GM12878 (cell line): ENCODE data around the gene ACSL1. TPM values are rescaled to one million over a fixed set of nuclear protein-coding genes. Genes with fewer than 3 reads are reported as not detected.

Experiments used
- ATAC-seq: fragments of 200-7000 bp; cut with Tn5 transposase; 3 replicates; pipeline ENCODE4 v1.9.1; 2020; ENCODE audit warnings: mild to moderate bottlenecking, moderate library complexity
- BruUV-seq: library from RNA; stranded (reverse); fragments of 400-500 nt; replicated peaks from 2 replicates; lab custom pipeline; 2021; lab: Mats Ljungman, UMichigan
- CTCF ChIA-PET: fragments of 300-600 bp; sonication (Branson Sonifier 250); formaldehyde crosslinking; extraction: SDS; loops from one replicate; lab custom pipeline; 2021; ENCODE audit warnings: inconsistent platforms; lab: Yijun Ruan, JAX
- POLR2A ChIA-PET: fragments of 350-600 bp; formaldehyde crosslinking; extraction: SDS; loops from one replicate; lab custom pipeline; 2021; ENCODE audit warnings: inconsistent platforms; lab: Charles Lee
- RAD21 ChIA-PET: fragments of 300-600 bp; sonication (Branson Sonifier 250); formaldehyde crosslinking; loops from one replicate; lab custom pipeline; 2023; ENCODE audit warnings: antibody characterized with exemption; ENCODE audit not compliant: unreplicated experiment; lab: Charles Lee
- SMC1A ChIA-PET: fragments of 300-600 bp; sonication (Branson Sonifier 250); formaldehyde crosslinking; loops from one replicate; lab custom pipeline; 2023; ENCODE audit not compliant: unreplicated experiment, uncharacterized antibody; lab: Charles Lee
- DNase-seq: peaks from one replicate; pipeline ENCODE4 v3.0.0-alpha.2; 2011; ENCODE audit warnings: low read depth, low spot score
- FAIRE-seq: peaks from 3 replicates; lab custom pipeline; 2011; peaks lifted over from hg19 to GRCh38; lab: Jason Lieb, UNC
- H2AFZ ChIP-seq: 2 replicates; pipeline ENCODE4 v1.6.0; 2011; ENCODE audit warnings: low read depth, low read length, control low read depth; ENCODE audit not compliant: control insufficient read depth
- H3K27ac ChIP-seq: 2 replicates; pipeline ENCODE4 v1.5.1; 2011; ENCODE audit warnings: control low read depth; ENCODE audit not compliant: control insufficient read depth, insufficient read depth
- H3K27me3 ChIP-seq, 2 experiments: replicated peaks in 1 of 2; 2 replicates each; pipeline versions ENCODE4 v1.6.0 to v1.6.1; 2011; ENCODE audit warnings: low read length in 1 of 2; ENCODE audit not compliant: control insufficient read depth in 2 of 2, insufficient read depth in 2 of 2
- H3K36me3 ChIP-seq, 2 experiments: 2 replicates each; pipeline ENCODE4 v1.5.1; 2011; ENCODE audit warnings: low read length in 1 of 2; ENCODE audit not compliant: control insufficient read depth in 2 of 2, insufficient read depth in 2 of 2
- H3K4me1 ChIP-seq: 2 replicates; pipeline ENCODE4 v1.6.1; 2011; ENCODE audit warnings: mild to moderate bottlenecking, low read length, moderate library complexity, mixed read lengths; ENCODE audit not compliant: control insufficient read depth, insufficient read depth
- H3K4me2 ChIP-seq: 2 replicates; pipeline ENCODE4 v1.6.0; 2011; ENCODE audit warnings: control low read depth; ENCODE audit not compliant: control insufficient read depth, insufficient read depth
- H3K4me3 ChIP-seq: fragments of 200-600 bp; sonication (generic); 2 replicates; pipeline ENCODE4 v1.5.1; 2016
- H3K79me2 ChIP-seq: 2 replicates; pipeline ENCODE4 v1.6.0; 2011; ENCODE audit warnings: low read length; ENCODE audit not compliant: control insufficient read depth, insufficient read depth
- H3K9ac ChIP-seq: 2 replicates; pipeline ENCODE4 v1.8.0; 2011; ENCODE audit warnings: low read length, control low read depth, mixed read lengths; ENCODE audit not compliant: control insufficient read depth, insufficient read depth
- H3K9me3 ChIP-seq: replicated peaks from 3 replicates; pipeline ENCODE4 v1.5.1; 2011; ENCODE audit warnings: mild to moderate bottlenecking, low read length; ENCODE audit not compliant: control insufficient read depth, insufficient read depth
- H4K20me1 ChIP-seq: 2 replicates; pipeline ENCODE4 v1.6.0; 2011; ENCODE audit not compliant: control insufficient read depth, insufficient read depth
- ATF2 ChIP-seq: IDR thresholded peaks from 2 replicates; pipeline ENCODE4 v1.6.1; 2012; ENCODE audit warnings: low read length, inconsistent platforms
- EGR1 ChIP-seq, 2 experiments: IDR thresholded peaks; 1 replicate in 1 of 2; 2 replicates in 1 of 2; pipeline ENCODE4 v1.6.1; 2011 to 2012; ENCODE audit warnings: low read depth in 2 of 2, low read length in 2 of 2, borderline replicate concordance in 1 of 2, mild to moderate bottlenecking in 1 of 2, moderate library complexity in 1 of 2
- JUNB ChIP-seq: IDR thresholded peaks from 2 replicates; pipeline ENCODE4 v1.6.1; 2016; ENCODE audit warnings: antibody characterized with exemption, mild to moderate bottlenecking
- MTA2 ChIP-seq: fragments of 450-650 bp; IDR thresholded peaks from 2 replicates; pipeline ENCODE4 v1.6.1; 2016; ENCODE audit warnings: low read depth, mild to moderate bottlenecking, moderate library complexity
- RBBP5 ChIP-seq: fragments of 200-600 bp; sonication (generic); conservative IDR thresholded peaks from 2 replicates; pipeline ENCODE4 v1.6.1; 2016
- SMARCA5 ChIP-seq: fragments of 450-650 bp; IDR thresholded peaks from 2 replicates; pipeline ENCODE4 v1.6.1; 2017; ENCODE audit warnings: mild to moderate bottlenecking
- SRF ChIP-seq, 2 experiments: IDR thresholded peaks; 2 replicates each; pipeline ENCODE4 v1.6.1; 2011; ENCODE audit warnings: low read depth in 2 of 2, low read length in 2 of 2, mild to moderate bottlenecking in 1 of 2, moderate library complexity in 1 of 2
- TCF3 ChIP-seq: IDR thresholded peaks from 2 replicates; pipeline ENCODE4 v1.6.1; 2012; ENCODE audit warnings: low read depth, mild to moderate bottlenecking, low read length, borderline replicate concordance; ENCODE audit not compliant: insufficient read depth
- whole genome bisulfite sequencing: methylation state at CpG from one replicate; pipeline ENCODE4 v1.1.6; 2016; ENCODE audit warnings: low lambda C conversion rate; ENCODE audit not compliant: insufficient replicate concordance, insufficient coverage; ENCODE audit errors: missing lambda C conversion rate; 5-methylcytosine and 5-hydroxymethylcytosine counted together
- in situ Hi-C: fragments of 300-500 bp; cut with MboI; formaldehyde crosslinking; loops from 9 replicates; pipeline ENCODE4 v1.14.3; 2018; ENCODE audit warnings: mixed read lengths
- intact Hi-C: fragments of 100-400 bp; cut with micrococcal nuclease; formaldehyde crosslinking; loops from one replicate; pipeline ENCODE4 v1.14.2; 2022; ENCODE audit not compliant: unreplicated experiment
- polyA plus RNA-seq, 11 experiments: library from polyadenylated mRNA; depleted of rRNA in 4 of 11; unstranded in 6 of 11; stranded (reverse) in 5 of 11; fragments of >200 nt; fragmentation: Nextera tagmentation in 4 of 11; fragmentation: Illumina TruSeq in 1 of 11; extraction: Ambion mirVana in 4 of 11; extraction: Trizol in 1 of 11; gene quantifications; 1 replicate in 1 of 11; 2 replicates in 10 of 11; pipeline versions ENCODE4 v1.2.1 to v1.2.3, GENCODE V29; 2011 to 2016; ENCODE audit warnings: inconsistent platforms in 2 of 11, missing spikeins in 2 of 11, low read depth in 1 of 11
- total RNA-seq, 4 experiments: library from RNA; depleted of rRNA in 3 of 4; stranded (reverse); fragments of >200 nt in 3 of 4; fragmentation: Illumina TruSeq in 1 of 4; extraction: Trizol in 1 of 4; gene quantifications; 2 replicates each; pipeline versions ENCODE4 v1.2.1 to v1.2.3, GENCODE V29; 2013 to 2021

The ACSL1 gene
- total and polyA plus RNA-seq, 10 of the 15 experiments (the other 5 are each of a cell fraction or from before 2014, with no cell fraction given): 30.7 to 68.1 (median 58.7) TPM

- intact Hi-C loops (no loop called here), in situ Hi-C loops (no loop called here)
- BruUV-seq: no TSS peak
- 93% methylated on average over 6 of the region's 6 CpGs for WGBS
- DNase-seq (no peak), ATAC-seq (no peak), FAIRE-seq (no peak)
- no peak for TF ChIP-seq JUNB
- no peak for TF ChIP-seq EGR1 (IDR thresholded peaks at IDR 0.05; ENCODE audit: borderline replicate concordance in 1 of 2, low read depth in 2 of 2, low read length in 2 of 2)
- SMC1A ChIA-PET: interaction anchor here (0.6 kb wide), 1 partner anchor 88 kb away, joined by 3 read pairs; no protein-coding TSS in a partner anchor
- no peak overlapping the region for H2AFZ ChIP-seq
- H3K36me3 ChIP-seq: peaks cover 21 to 38% of the 10 kb centered on the region in 2 experiments
- H3K4me3 ChIP-seq: no peak overlapping the region
- H3K9ac ChIP-seq: no peak overlapping the region
- 0 out of 2 replicates have a peak, but pooled peaks cover 2% of the 10 kb centered on the region for H4K20me1 ChIP-seq
- H3K4me1 ChIP-seq: peaks cover 3% of the 10 kb centered on the region; the same call in 1 of the 2 replicates
- CTCF ChIA-PET: no interaction called here
- no peaks in the 10 kb centered on the region for H3K9me3 ChIP-seq
- H3K27me3 ChIP-seq: no peaks in the 10 kb centered on the region
- H3K79me2 ChIP-seq: peaks cover 4% of the 10 kb centered on the region
- no peak overlapping the region for H3K27ac ChIP-seq
- POLR2A ChIA-PET: no interaction called here
- H3K4me2 ChIP-seq: no peak overlapping the region
- RAD21 ChIA-PET: no interaction called here
These were observed 37.8 kb downstream of the ACSL1 start for GRCh38 chr4:184787766-184788503.

- POLR2A ChIA-PET: interaction anchor here (0.7 kb wide), 1 partner anchor 250 kb away, joined by 4 read pairs; no protein-coding TSS in a partner anchor
- DNase-seq: no peak
- no peaks in the 10 kb centered on the region; the same call in none of the 2 replicates for H3K79me2 ChIP-seq
- H3K4me2 ChIP-seq: no peak overlapping the region
- SMC1A ChIA-PET: interaction anchor here (1.2 to 1.5 kb wide), 3 partner anchors 23 to 36 kb away, joined by 3 read pairs; no protein-coding TSS in a partner anchor
- no peak for TF ChIP-seq RBBP5
- no peak for TF ChIP-seq SMARCA5
- TF ChIP-seq SRF (IDR thresholded peaks at IDR 0.05; ENCODE audit: low read depth in 2 of 2, low read length in 2 of 2): no peak
- no peak for TF ChIP-seq ATF2
- no peak for TF ChIP-seq TCF3
- TF ChIP-seq MTA2: no peak
- TF ChIP-seq, all 136 proteins: peak for 0
- CTCF ChIA-PET: interaction anchor here (1.1 to 1.2 kb wide), 3 partner anchors 23 to 120 kb away, joined by 3 read pairs; no protein-coding TSS in a partner anchor
- Histone ChIP-seq H3K27ac (no peak overlapping the region), H3K9ac (no peak overlapping the region), H3K9me3 (no peaks in the 10 kb centered on the region), H3K36me3 (peaks cover 17 to 42% of the 10 kb centered on the region in 2 experiments), H3K27me3 (no peaks in the 10 kb centered on the region), H3K4me3 (no peak overlapping the region), H2AFZ (no peak overlapping the region), H3K4me1 (peaks cover 3% of the 10 kb centered on the region; the same call in 1 of the 2 replicates), H4K20me1 (no peaks in the 10 kb centered on the region)
- BruUV-seq: no TSS peak
- ATAC-seq (no peak), FAIRE-seq (no peak)
- 91% methylated on average over 9 of the region's 9 CpGs for WGBS
- in situ Hi-C loops (no loop called here), intact Hi-C loops (no loop called here)
- RAD21 ChIA-PET: interaction anchor here (0.7 kb wide), 1 partner anchor 195 kb away, joined by 3 read pairs; no protein-coding TSS in a partner anchor
These were observed 40.0 kb downstream of the ACSL1 start for GRCh38 chr4:184785813-184786212.
